Stimulated activated CD4-positive, alpha-beta T cell treated with anti-CD3 and anti-CD28 coated beads, Interleukin-12 subunit alpha, Interleukin-12 subunit beta, amount 100 ng/mL, for 24 hours (primary cell): ENCODE results near the gene PIGW.

Source experiments
- DNase-seq, 2 experiments: peaks; one replicate each; pipeline ENCODE4 v3.0.0-alpha.2; 2020; ENCODE audit warnings: low read depth in 2 of 2

PIGW gene

GRCh38 chr17:36546418-36547093 is 11.8 kb downstream of the PIGW start:
- DNase-seq, result no peak

GRCh38 chr17:36547776-36548175 is 13.0 kb downstream of the PIGW start:
- DNase-seq, result no peak

- DNase-seq, result no peak
Observed at GRCh38 chr17:36550491-36551417, 16.0 kb downstream of the PIGW start.

GRCh38 chr17:36553459-36553858 is 18.7 kb downstream of the PIGW start:
- no peak for DNase-seq

- no peak for DNase-seq
Observed at GRCh38 chr17:36566081-36566480, 31.3 kb downstream of the PIGW start.

- no peak for DNase-seq
Observed at GRCh38 chr17:36575028-36575427, 40.2 kb downstream of the PIGW start.

- no peak for DNase-seq
Observed at GRCh38 chr17:36576793-36577192, 42.0 kb downstream of the PIGW start.

- DNase-seq, result no peak
Observed at GRCh38 chr17:36578671-36579070, 43.9 kb downstream of the PIGW start.

GRCh38 chr17:36583787-36584186 is 49.0 kb downstream of the PIGW start:
- no peak for DNase-seq

- no peak for DNase-seq
Observed at GRCh38 chr17:36586138-36586537, 51.4 kb downstream of the PIGW start.
